Hepatocyte (in vitro differentiated cells): ENCODE measurements around the gene GPR78. TPM values are rescaled to one million over a fixed set of nuclear protein-coding genes. Genes with fewer than 3 reads are reported as not detected.

Experiments
- DNase-seq: peaks from one replicate; pipeline ENCODE4 v3.0.0-alpha.2; 2016; ENCODE audit warnings: low spot score
- H2AFZ ChIP-seq: fragments of 200-600 bp; sonication (generic); 2 replicates; pipeline ENCODE4 v1.6.0; 2016; ENCODE audit warnings: antibody characterized with exemption, mild to moderate bottlenecking
- H3K27ac ChIP-seq: fragments of 200-600 bp; sonication (generic); 2 replicates; pipeline ENCODE4 v1.5.1; 2016; ENCODE audit warnings: mild to moderate bottlenecking
- H3K27me3 ChIP-seq: fragments of 200-600 bp; sonication (generic); 2 replicates; pipeline ENCODE4 v1.6.1; 2016
- H3K36me3 ChIP-seq: fragments of 200-600 bp; sonication (generic); replicated peaks from 2 replicates; pipeline ENCODE4 v1.5.1; 2016; ENCODE audit warnings: low read depth; ENCODE audit not compliant: insufficient read depth
- H3K4me1 ChIP-seq: fragments of 200-600 bp; sonication (generic); 2 replicates; pipeline ENCODE4 v1.5.1; 2016; ENCODE audit warnings: mild to moderate bottlenecking, moderate library complexity; ENCODE audit not compliant: insufficient read depth
- H3K4me2 ChIP-seq: fragments of 200-600 bp; sonication (generic); 2 replicates; pipeline ENCODE4 v1.6.0; 2016
- H3K4me3 ChIP-seq: fragments of 200-600 bp; sonication (generic); 2 replicates; pipeline ENCODE4 v1.5.1; 2016; ENCODE audit warnings: mild to moderate bottlenecking
- H3K79me2 ChIP-seq: fragments of 200-600 bp; sonication (generic); 2 replicates; pipeline ENCODE4 v1.6.0; 2017; ENCODE audit warnings: mild to moderate bottlenecking
- H3K9me2 ChIP-seq: fragments of 200-600 bp; sonication (generic); replicated peaks from 2 replicates; pipeline ENCODE4 v1.6.0; 2017; ENCODE audit warnings: mild to moderate bottlenecking; ENCODE audit not compliant: insufficient read depth
- H3K9me3 ChIP-seq: fragments of 200-600 bp; sonication (generic); 2 replicates; pipeline ENCODE4 v1.5.1; 2016; ENCODE audit warnings: low read depth, mild to moderate bottlenecking
- H4K20me1 ChIP-seq: fragments of 200-600 bp; sonication (generic); 2 replicates; pipeline ENCODE4 v1.6.0; 2016; ENCODE audit warnings: mild to moderate bottlenecking; ENCODE audit not compliant: insufficient read depth, poor library complexity, severe bottlenecking
- EZH2 ChIP-seq: fragments of 200-600 bp; sonication (generic); IDR thresholded peaks from 2 replicates; pipeline ENCODE4 v1.6.1; 2016; ENCODE audit warnings: antibody characterized with exemption, mild to moderate bottlenecking, borderline replicate concordance
- EZH2phosphoT487 ChIP-seq: fragments of 200-600 bp; sonication (generic); IDR thresholded peaks from one replicate; pipeline ENCODE4 v1.6.1; 2018; ENCODE audit warnings: antibody characterized with exemption, mild to moderate bottlenecking, low read depth, moderate library complexity; ENCODE audit not compliant: unreplicated experiment, severe bottlenecking
- WGBS: methylation state at CpG from one replicate; pipeline ENCODE4 v1.1.6; 2016; ENCODE audit warnings: low lambda C conversion rate; ENCODE audit errors: missing lambda C conversion rate; 5-methylcytosine and 5-hydroxymethylcytosine counted together
- polyA plus RNA-seq: library from polyadenylated mRNA; unstranded; fragments of >200 nt; fragmentation: Nextera tagmentation; extraction: Ambion mirVana; gene quantifications from 2 replicates; pipeline ENCODE4 v1.2.1, GENCODE V29; 2016
- total RNA-seq: library from RNA; depleted of rRNA; stranded (reverse); fragments of >200 nt; gene quantifications from 2 replicates; pipeline ENCODE4 v1.2.3, GENCODE V29; 2014
- TF ChIP-seq, protein P1 (sequence below): fragments of 200-600 bp; sonication (generic); IDR thresholded peaks from 2 replicates; pipeline ENCODE4 v1.5.1; 2016; ENCODE audit warnings: antibody characterized with exemption, mild to moderate bottlenecking; ENCODE audit not compliant: poor library complexity

The GPR78 gene
- total and polyA plus RNA-seq, 2 experiments from 2014 or later, result 0.28 to 1.0 TPM

DNA sequence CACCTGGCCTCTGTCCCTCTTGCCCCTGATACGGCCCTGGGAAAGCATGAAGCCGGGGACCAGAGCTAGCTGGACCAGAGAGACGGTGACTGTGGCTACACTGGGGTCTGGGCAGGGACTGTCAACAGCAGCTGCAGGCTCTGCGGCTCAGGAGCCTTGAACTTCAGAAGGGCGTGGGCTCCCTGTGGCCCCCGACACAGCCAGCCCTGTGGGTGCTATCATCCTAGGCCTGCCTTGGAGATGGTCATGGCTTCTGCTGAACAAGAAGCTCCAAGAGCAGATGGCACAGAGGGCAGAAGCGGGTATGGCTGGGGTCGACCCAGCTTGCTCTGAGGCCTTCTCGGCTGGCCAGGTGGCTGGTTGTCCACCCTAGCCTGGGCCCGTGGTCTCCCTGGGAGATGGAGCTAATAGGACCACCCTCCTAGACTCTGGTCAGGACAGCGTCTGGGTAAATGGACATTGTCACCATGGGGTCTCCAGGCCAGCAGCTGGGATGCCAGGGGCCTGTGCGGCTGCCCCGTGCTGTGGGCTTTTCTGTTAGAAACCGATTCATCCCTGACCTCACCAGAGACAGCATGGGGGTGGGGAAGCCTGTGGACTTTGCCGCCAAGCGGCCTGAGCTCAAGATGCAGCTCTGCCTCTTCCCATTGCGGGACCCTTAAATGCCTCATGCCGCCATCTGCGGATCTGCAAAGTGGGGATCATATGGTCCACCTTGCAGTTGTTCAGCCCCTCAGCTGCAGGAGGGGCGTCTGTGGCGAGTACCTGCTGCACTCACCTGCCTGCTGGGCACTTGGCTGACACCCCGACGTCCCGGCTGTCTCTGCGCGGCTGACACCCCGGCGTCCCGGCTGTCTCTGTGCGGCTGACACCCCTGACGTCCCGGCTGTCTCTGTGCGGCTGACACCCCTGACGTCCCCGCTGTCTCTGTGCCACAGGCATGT is 33.5 kb downstream of the GPR78 start:
- WGBS, result 94% methylated on average over 29 of the region's 35 CpGs

DNA sequence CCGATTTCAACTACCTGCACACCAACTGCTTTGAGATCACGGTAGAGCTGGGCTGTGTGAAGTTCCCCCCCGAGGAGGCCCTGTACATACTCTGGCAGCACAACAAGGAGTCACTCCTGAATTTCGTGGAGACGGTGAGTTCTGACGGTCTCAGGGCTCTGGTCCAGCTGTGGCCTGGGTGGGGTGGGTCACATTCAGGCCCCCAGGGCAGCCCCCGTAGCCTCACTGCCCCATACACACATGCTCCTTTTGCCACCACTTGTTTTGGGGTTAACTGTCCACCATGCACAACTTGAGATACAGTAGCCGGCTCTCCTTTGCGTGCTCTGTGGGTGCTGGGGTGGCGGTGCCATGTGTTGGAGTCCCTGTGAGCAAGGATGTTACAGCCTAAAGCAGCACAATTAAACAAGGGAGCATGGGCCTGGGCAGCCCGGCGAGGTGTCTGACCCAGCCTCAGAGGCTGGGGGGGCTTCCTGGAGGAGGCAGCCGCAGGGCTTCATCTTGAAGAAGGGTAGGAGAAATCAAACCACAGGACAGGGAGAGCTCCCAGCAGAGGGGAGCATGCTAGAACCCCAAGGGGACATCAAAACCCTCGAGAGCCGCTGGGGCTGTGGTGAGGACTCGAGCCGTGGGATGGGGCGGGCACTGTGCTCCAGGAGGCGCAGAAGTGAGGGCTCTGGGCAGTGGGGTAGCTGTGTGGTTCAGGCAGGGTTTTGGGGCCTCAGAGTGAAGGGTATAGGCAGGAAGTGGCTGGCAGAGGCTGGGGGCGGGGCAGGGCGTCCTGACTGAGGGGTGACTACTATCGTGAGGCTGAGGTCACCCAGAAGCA is 34.4 kb downstream of the GPR78 start:
- DNase-seq, result no peak
- Histone ChIP-seq H3K9me3 (no peaks in the 10 kb centered on the region), H3K4me2 (no peak overlapping the region), H3K27me3 (no peaks in the 10 kb centered on the region), H3K4me3 (no peak overlapping the region), H3K27ac (no peak overlapping the region), H2AFZ (no peak overlapping the region), H4K20me1 (no peaks in the 10 kb centered on the region), H3K4me1 (no peaks in the 10 kb centered on the region), H3K36me3 (no peaks in the 10 kb centered on the region), H3K79me2 (no peaks in the 10 kb centered on the region), H3K9me2 (no peaks in the 10 kb centered on the region)
- WGBS, result 94% methylated on average over 22 of the region's 22 CpGs
- TF ChIP-seq EZH2phosphoT487, result no peak
- TF ChIP-seq EZH2, result no peak
- TF ChIP-seq, protein P1, sequence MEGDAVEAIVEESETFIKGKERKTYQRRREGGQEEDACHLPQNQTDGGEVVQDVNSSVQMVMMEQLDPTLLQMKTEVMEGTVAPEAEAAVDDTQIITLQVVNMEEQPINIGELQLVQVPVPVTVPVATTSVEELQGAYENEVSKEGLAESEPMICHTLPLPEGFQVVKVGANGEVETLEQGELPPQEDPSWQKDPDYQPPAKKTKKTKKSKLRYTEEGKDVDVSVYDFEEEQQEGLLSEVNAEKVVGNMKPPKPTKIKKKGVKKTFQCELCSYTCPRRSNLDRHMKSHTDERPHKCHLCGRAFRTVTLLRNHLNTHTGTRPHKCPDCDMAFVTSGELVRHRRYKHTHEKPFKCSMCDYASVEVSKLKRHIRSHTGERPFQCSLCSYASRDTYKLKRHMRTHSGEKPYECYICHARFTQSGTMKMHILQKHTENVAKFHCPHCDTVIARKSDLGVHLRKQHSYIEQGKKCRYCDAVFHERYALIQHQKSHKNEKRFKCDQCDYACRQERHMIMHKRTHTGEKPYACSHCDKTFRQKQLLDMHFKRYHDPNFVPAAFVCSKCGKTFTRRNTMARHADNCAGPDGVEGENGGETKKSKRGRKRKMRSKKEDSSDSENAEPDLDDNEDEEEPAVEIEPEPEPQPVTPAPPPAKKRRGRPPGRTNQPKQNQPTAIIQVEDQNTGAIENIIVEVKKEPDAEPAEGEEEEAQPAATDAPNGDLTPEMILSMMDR, result no peak

More for the DNA sequence above, 33.5 kb downstream of the GPR78 start:
- Histone ChIP-seq H3K79me2 (no peaks in the 10 kb centered on the region), H3K4me2 (no peak overlapping the region), H3K9me3 (no peaks in the 10 kb centered on the region), H3K27me3 (no peaks in the 10 kb centered on the region), H4K20me1 (no peaks in the 10 kb centered on the region), H3K9me2 (no peaks in the 10 kb centered on the region), H2AFZ (no peak overlapping the region), H3K4me3 (no peak overlapping the region), H3K36me3 (no peaks in the 10 kb centered on the region), H3K4me1 (no peaks in the 10 kb centered on the region), H3K27ac (no peak overlapping the region)
- no peak for DNase-seq
- TF ChIP-seq EZH2phosphoT487 (no peak), EZH2 (no peak)
- TF ChIP-seq, protein P1, result no peak

DNA sequence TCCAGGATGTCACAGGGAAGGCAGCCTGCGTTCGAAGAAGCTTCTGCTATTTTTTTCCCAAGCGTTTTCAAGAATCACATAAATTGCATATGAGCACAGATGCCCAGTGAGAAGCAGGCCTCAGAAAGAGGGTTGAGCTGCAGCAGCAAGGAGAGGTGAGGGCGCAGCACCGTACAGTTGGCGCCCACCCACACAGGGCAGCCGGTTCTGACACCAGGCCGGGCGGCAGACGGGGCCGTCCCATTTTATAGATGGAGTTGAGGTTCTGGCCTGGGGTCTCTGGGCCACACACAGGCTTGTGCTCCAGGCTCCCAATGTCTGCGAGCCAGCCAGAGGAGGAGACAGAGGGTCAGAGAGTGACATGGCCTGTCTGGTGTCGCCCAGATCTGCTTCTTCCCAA is 35.2 kb downstream of the GPR78 start:
- H3K27ac ChIP-seq, result no peak overlapping the region
- no peaks in the 10 kb centered on the region for H3K79me2 ChIP-seq
- no peaks in the 10 kb centered on the region for H3K9me3 ChIP-seq
- H4K20me1 ChIP-seq, result no peaks in the 10 kb centered on the region
- H3K4me3 ChIP-seq, result no peak overlapping the region
- WGBS, result 89% methylated on average over 13 of the region's 13 CpGs
- DNase-seq, result no peak
- no peaks in the 10 kb centered on the region for H3K4me1 ChIP-seq
- H3K36me3 ChIP-seq, result no peaks in the 10 kb centered on the region
- H3K9me2 ChIP-seq, result no peaks in the 10 kb centered on the region
- H3K4me2 ChIP-seq, result no peak overlapping the region
- no peak overlapping the region for H2AFZ ChIP-seq
- no peak for TF ChIP-seq EZH2
- TF ChIP-seq EZH2phosphoT487, result no peak
- TF ChIP-seq, protein P1, result no peak
- no peaks in the 10 kb centered on the region for H3K27me3 ChIP-seq
